Kidney glomerular epithelial cell (primary cell): ENCODE measurements around the gene POLR1A.

Experiments used
- DNase-seq: peaks from one replicate; lab custom pipeline; 2025; lab: John Stamatoyannopoulos, UW

POLR1A gene

GRCh38 chr2:86064006-86064405 lies 41.7 kb downstream of the POLR1A start:
- DNase-seq = peak; percentile 20

DNA sequence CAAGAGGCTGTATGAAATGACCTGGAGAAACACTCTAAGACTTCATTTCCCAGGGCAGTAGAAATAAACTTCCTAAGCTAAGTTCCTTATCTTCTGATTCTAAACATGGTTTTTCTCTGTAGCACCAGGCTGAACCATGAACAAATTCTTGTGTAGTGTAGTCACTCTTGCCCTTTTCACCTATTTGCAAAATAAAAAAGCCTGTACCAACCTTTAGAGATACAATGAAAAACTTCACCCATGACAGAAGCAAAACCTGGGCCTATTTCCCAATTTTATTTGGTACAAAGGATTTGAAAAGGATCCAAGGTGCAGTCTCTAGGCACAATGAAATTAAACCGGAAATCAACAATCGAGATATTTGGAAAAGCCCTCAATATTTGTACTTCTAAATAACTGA lies 43.6 kb downstream of the POLR1A start:
- peak; percentile 66 for DNase-seq

- no peak for DNase-seq
Observed at GRCh38 chr2:86056590-86057331, 48.9 kb downstream of the POLR1A start.

GRCh38 chr2:86055314-86055713 lies 50.4 kb downstream of the POLR1A start:
- DNase-seq = no peak

- DNase-seq = no peak
Observed at GRCh38 chr2:86054535-86055082, 51.1 kb downstream of the POLR1A start.

GRCh38 chr2:86053166-86053565 lies 52.5 kb downstream of the POLR1A start:
- DNase-seq = no peak

GRCh38 chr2:86052676-86053075 lies 53.0 kb downstream of the POLR1A start:
- no peak for DNase-seq

- DNase-seq = no peak
Observed at GRCh38 chr2:86052265-86052664, 53.4 kb downstream of the POLR1A start.

- no peak for DNase-seq
Observed at GRCh38 chr2:86050301-86050700, 55.4 kb downstream of the POLR1A start.

GRCh38 chr2:86049529-86049928 lies 56.2 kb downstream of the POLR1A start:
- no peak for DNase-seq

- DNase-seq = no peak
Observed at GRCh38 chr2:86048888-86049287, 56.8 kb downstream of the POLR1A start.

GRCh38 chr2:86048383-86048701 lies 57.3 kb downstream of the POLR1A start:
- DNase-seq = no peak

DNA sequence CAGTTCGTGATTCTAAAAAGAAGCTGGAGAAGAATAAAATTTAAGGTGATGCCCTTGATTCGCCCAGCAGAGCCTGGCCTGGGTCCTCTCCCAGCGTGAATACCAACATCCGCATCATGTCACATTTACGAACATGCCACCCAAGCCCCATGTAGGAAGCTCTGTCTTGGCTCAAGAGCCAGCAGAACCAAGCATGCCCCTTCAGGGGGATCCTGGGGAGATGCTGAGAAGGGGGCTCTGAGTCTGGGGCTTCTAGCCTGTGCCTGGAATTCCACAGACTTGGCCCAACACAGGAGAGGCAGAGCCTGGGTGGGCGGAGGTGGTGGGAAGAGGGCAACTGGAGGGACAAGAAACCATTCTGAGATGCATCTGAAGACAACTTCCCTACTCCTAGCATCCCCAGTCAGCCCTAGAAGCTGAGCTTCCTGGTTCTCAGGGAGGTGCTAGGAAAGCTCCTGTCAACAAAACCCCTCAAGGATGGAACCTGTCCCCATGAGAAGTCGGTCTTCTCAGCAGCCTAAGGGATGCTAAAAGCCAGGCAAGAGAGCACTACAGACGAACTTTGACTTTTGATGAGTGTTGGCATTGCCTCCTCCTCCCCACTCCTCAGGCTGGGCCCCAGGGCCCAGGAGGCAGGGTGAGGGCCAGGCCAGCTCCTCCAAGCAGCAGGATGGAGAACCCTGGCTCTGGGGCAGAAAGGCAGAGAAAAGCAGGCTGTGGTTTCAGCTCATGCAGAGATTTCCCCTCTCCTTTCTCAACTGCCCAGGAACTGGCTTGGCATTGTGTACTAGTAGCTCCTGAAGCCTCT lies 57.9 kb downstream of the POLR1A start:
- DNase-seq = no peak

GRCh38 chr2:86045541-86045940 lies 60.1 kb downstream of the POLR1A start:
- DNase-seq = no peak

- no peak for DNase-seq
Observed at GRCh38 chr2:86044614-86045013, 61.1 kb downstream of the POLR1A start.

DNA sequence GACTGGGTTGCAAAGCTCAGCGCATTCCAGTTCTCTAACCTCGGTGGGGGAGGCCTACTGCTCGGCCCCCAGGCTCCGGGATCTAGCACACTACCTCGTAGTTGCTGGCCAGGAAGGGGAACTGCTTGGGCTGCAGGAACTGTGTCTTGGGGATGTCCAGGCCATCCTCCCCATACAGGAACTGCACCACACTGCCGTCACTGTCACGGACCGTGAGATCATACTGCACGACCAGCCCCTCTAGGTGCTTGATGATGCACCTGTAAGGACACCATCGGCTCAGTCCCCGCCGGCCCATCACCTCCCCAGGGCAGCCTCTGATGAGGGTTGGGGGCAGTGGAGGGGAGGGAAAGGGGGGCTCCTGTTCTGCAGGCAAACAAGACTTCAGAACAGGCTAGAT lies 61.6 kb downstream of the POLR1A start:
- DNase-seq = no peak

DNA sequence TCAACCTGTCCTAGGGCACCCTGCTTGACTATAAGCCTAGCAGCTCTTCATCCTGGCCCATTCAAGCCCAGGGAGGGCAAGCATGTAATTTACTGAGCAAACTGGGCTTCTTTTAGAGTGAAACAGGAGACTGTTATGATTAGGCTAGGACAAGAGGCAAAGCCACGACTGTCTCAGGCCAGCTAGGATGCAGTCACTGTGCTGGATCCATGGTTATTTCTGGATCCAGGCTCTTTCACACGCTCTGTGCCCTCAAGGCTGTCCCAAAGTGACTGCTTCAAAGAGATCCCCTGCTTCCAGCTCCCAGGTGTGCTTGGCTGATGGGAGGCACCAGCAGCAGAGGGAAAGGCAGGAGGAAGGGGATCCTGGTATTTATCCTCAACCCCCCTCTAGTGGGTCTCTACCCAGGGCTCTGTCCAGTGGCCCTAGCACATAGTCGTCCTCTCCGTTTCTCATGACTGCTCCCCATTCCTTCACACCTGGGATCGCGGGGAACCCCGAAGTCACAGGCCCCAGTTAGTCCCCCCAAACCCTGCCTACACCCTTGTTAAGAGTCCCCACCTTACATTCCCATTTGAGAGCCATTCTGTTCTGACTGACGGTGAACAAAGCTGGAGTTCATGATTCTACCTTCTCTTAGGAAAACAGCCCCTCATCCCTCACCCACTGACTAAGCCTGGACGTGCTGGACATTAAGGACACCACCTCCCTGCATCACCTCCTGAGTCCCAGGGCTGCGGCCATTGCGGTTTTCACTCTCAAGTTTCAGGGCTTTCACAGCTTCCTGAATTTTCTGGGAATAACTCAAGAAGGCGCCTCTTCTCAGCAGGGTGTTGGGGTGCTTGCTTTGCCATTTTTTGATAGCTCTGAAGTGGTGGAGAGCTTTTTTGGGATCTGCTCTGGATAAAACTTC lies 63.2 kb downstream of the POLR1A start:
- no peak for DNase-seq

- DNase-seq = no peak
Observed at GRCh38 chr2:86039963-86040655, 65.6 kb downstream of the POLR1A start.

- no peak for DNase-seq
Observed at GRCh38 chr2:86039178-86039962, 66.3 kb downstream of the POLR1A start.

GRCh38 chr2:86038291-86039081 lies 67.2 kb downstream of the POLR1A start:
- DNase-seq = no peak
